ENCODE measurements around the gene SMIM12.
A peak's percentile ranks its signal among the peaks of the same experiment; 100 is the strongest.

SMIM12 gene

GRCh38 chr1:34859446-34860200, at the start of gene SMIM12:
TSS of gene SMIM12 (minus strand) at chr1:34859749. CDS start at chr1:34855977, 3,772 bp downstream.
- DNase-seq (ENCODE audit: low read depth in 2 of 2), result peak; percentile 75 to 77

- DNase-seq (ENCODE audit: low read depth in 2 of 2), result no peak
These were observed 48.8 kb upstream of the SMIM12 start for GRCh38 chr1:34908369-34908768.

GRCh38 chr1:34907487-34908090, 48.0 kb upstream of the SMIM12 start:
- DNase-seq (ENCODE audit: low read depth in 2 of 2), result no peak

- DNase-seq (ENCODE audit: low read depth in 2 of 2), result no peak
These were observed 47.2 kb upstream of the SMIM12 start for GRCh38 chr1:34906756-34907155.

- no peak for DNase-seq (ENCODE audit: low read depth in 2 of 2)
These were observed 46.7 kb upstream of the SMIM12 start for GRCh38 chr1:34906222-34906621.

GRCh38 chr1:34905098-34905459, 45.5 kb upstream of the SMIM12 start:
- DNase-seq (ENCODE audit: low read depth in 2 of 2), result no peak

GRCh38 chr1:34904236-34905097, 44.9 kb upstream of the SMIM12 start:
- DNase-seq (ENCODE audit: low read depth in 2 of 2), result no peak

GRCh38 chr1:34901919-34902318, 42.4 kb upstream of the SMIM12 start:
- no peak for DNase-seq (ENCODE audit: low read depth in 2 of 2)

GRCh38 chr1:34900775-34901502, 41.4 kb upstream of the SMIM12 start:
- DNase-seq (ENCODE audit: low read depth in 2 of 2), result no peak

GRCh38 chr1:34899906-34900305, 40.4 kb upstream of the SMIM12 start:
- no peak for DNase-seq (ENCODE audit: low read depth in 2 of 2)

- no peak for DNase-seq (ENCODE audit: low read depth in 2 of 2)
These were observed 39.9 kb upstream of the SMIM12 start for GRCh38 chr1:34899471-34899870.

- DNase-seq (ENCODE audit: low read depth in 2 of 2), result no peak
These were observed 38.8 kb upstream of the SMIM12 start for GRCh38 chr1:34898330-34898761.

- DNase-seq (ENCODE audit: low read depth in 2 of 2), result no peak
These were observed 37.1 kb upstream of the SMIM12 start for GRCh38 chr1:34896612-34897011.

- DNase-seq (ENCODE audit: low read depth in 2 of 2), result no peak
These were observed 30.2 kb upstream of the SMIM12 start for GRCh38 chr1:34889705-34890104.

GRCh38 chr1:34887593-34887992, 28.0 kb upstream of the SMIM12 start:
- DNase-seq (ENCODE audit: low read depth in 2 of 2), result no peak

GRCh38 chr1:34885405-34886247, 26.1 kb upstream of the SMIM12 start:
- DNase-seq (ENCODE audit: low read depth in 2 of 2), result no peak

GRCh38 chr1:34884961-34885360, 25.4 kb upstream of the SMIM12 start:
- no peak for DNase-seq (ENCODE audit: low read depth in 2 of 2)

GRCh38 chr1:34884536-34884935, 25.0 kb upstream of the SMIM12 start:
- no peak for DNase-seq (ENCODE audit: low read depth in 2 of 2)

GRCh38 chr1:34879230-34879629, 19.7 kb upstream of the SMIM12 start:
- no peak for DNase-seq (ENCODE audit: low read depth in 2 of 2)

GRCh38 chr1:34876406-34876805, 16.9 kb upstream of the SMIM12 start:
- DNase-seq (ENCODE audit: low read depth in 2 of 2), result no peak

Measured in fibroblast of skin of left biceps (primary cell).